ENCODE measurements around the gene PKIG. TPM values are rescaled to one million over a fixed set of nuclear protein-coding genes. Genes with fewer than 3 reads are reported as not detected.

PKIG gene
- total RNA-seq, 1 experiment from 2014 or later = 66.3 TPM

DNA sequence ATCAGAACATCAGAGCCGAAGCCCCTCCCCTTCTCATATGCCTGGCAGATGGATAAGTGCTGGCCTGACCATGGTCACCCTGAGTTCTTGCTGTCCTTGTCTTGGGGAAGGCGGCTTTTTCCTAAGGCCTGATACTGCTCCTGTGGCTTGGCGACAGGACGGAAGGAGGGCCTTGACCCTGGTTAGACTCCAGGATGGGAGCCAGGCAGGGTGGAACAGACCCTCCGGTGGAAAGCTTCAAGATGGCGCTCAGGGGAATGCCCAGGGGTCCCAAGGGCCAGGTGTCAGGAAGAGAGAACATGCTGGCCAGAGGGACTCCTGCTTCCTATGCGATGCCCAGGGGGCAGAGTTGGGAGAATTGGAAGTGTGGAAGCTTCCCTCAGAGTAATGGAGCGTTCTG is 39.6 kb downstream of the PKIG start:
- ATAC-seq (no peak), DNase-seq (ENCODE audit: low read depth, low spot score) (no peak)
- BruUV-seq (replicated peaks) = no TSS peak
- Histone ChIP-seq H3K4me1 (ENCODE audit: control insufficient read depth, insufficient read depth, low read length) (no peaks in the 10 kb centered on the region), H3K27me3 (ENCODE audit: control insufficient read depth, insufficient read depth, low read length) (no peaks in the 10 kb centered on the region), H3K27ac (ENCODE audit: low read length) (no peak overlapping the region), H3K36me3 (ENCODE audit: control insufficient read depth, insufficient read depth, low read length) (peaks cover 4% of the 10 kb centered on the region), H3K9me3 (ENCODE audit: control insufficient read depth, insufficient read depth, low read depth, low read length) (no peaks in the 10 kb centered on the region), H3K4me3 (ENCODE audit: low read depth in 2 of 2, low read length in 2 of 2) (no peak overlapping the region)
- CTCF ChIA-PET = no interaction called here
- intact Hi-C loops (cut with micrococcal nuclease; ENCODE audit: unreplicated experiment) = no loop called here
- in situ Hi-C loops (cut with HindIII; ENCODE audit: low pct_unique_long_range_greater_than_20kb, low sequenced_read_pairs) = no loop called here
- POLR2A ChIA-PET = no interaction called here
- TF ChIP-seq SIN3A (IDR thresholded peaks at IDR 0.05; ENCODE audit: borderline replicate concordance, insufficient read depth, low read depth, low read length) = no peak
- no peak for TF ChIP-seq POLR2AphosphoS5 (IDR thresholded peaks at IDR 0.05; ENCODE audit: low read depth, low read length)
- TF ChIP-seq, protein P1, sequence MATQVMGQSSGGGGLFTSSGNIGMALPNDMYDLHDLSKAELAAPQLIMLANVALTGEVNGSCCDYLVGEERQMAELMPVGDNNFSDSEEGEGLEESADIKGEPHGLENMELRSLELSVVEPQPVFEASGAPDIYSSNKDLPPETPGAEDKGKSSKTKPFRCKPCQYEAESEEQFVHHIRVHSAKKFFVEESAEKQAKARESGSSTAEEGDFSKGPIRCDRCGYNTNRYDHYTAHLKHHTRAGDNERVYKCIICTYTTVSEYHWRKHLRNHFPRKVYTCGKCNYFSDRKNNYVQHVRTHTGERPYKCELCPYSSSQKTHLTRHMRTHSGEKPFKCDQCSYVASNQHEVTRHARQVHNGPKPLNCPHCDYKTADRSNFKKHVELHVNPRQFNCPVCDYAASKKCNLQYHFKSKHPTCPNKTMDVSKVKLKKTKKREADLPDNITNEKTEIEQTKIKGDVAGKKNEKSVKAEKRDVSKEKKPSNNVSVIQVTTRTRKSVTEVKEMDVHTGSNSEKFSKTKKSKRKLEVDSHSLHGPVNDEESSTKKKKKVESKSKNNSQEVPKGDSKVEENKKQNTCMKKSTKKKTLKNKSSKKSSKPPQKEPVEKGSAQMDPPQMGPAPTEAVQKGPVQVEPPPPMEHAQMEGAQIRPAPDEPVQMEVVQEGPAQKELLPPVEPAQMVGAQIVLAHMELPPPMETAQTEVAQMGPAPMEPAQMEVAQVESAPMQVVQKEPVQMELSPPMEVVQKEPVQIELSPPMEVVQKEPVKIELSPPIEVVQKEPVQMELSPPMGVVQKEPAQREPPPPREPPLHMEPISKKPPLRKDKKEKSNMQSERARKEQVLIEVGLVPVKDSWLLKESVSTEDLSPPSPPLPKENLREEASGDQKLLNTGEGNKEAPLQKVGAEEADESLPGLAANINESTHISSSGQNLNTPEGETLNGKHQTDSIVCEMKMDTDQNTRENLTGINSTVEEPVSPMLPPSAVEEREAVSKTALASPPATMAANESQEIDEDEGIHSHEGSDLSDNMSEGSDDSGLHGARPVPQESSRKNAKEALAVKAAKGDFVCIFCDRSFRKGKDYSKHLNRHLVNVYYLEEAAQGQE (IDR thresholded peaks at IDR 0.05; ENCODE audit: insufficient read depth in 1 of 2, low read depth in 2 of 2, low read length in 1 of 2) = no peak
- TF ChIP-seq TCF7L2 (IDR thresholded peaks at IDR 0.05; ENCODE audit: low read depth, low read length) = no peak
- TF ChIP-seq, protein P2, sequence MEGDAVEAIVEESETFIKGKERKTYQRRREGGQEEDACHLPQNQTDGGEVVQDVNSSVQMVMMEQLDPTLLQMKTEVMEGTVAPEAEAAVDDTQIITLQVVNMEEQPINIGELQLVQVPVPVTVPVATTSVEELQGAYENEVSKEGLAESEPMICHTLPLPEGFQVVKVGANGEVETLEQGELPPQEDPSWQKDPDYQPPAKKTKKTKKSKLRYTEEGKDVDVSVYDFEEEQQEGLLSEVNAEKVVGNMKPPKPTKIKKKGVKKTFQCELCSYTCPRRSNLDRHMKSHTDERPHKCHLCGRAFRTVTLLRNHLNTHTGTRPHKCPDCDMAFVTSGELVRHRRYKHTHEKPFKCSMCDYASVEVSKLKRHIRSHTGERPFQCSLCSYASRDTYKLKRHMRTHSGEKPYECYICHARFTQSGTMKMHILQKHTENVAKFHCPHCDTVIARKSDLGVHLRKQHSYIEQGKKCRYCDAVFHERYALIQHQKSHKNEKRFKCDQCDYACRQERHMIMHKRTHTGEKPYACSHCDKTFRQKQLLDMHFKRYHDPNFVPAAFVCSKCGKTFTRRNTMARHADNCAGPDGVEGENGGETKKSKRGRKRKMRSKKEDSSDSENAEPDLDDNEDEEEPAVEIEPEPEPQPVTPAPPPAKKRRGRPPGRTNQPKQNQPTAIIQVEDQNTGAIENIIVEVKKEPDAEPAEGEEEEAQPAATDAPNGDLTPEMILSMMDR (IDR thresholded peaks at IDR 0.05) = no peak

DNA sequence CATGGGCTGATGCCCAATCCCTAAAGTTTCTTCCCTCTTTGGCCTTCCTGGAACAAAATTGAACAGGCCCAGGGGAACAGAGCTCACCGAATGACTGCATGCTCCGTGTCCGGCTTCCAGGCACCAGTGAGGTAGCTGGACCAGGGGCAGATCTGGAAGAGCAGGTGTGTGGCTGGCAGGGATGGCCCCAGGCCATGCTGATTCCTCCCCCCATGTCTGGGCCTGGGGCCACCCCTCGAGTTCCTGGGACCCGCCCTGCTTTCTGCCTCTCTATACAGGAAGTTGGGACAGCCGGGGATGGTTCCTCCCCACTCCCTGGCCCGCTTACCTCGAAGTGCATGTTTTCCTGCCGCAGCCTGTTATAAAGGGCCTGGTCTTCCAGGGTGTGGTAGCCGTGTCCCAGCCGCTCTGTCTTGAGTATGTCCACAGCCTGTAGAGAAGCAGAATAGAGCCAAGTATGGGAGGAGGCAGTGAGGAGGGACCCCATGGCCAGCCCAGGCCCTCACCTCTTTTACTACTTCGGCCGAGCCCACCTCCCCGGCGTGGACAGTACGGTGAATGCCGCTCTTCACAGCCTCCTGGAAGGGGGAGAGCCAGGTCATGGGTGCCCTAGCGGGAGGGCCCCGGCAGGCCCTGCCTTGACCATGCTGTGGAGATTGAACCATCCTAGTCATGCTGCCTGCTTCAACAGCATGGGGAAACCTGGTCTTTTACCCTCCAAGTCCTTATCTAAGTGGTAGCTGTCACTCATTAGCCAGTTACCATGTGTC is 40.3 kb downstream of the PKIG start:
- CTCF ChIA-PET = no interaction called here
- no peak for TF ChIP-seq POLR2AphosphoS5 (IDR thresholded peaks at IDR 0.05; ENCODE audit: low read depth, low read length)
- TF ChIP-seq, protein P1 (IDR thresholded peaks at IDR 0.05; ENCODE audit: insufficient read depth in 1 of 2, low read depth in 2 of 2, low read length in 1 of 2) = no peak
- TF ChIP-seq SIN3A (IDR thresholded peaks at IDR 0.05; ENCODE audit: borderline replicate concordance, insufficient read depth, low read depth, low read length) = no peak
- TF ChIP-seq TCF7L2 (IDR thresholded peaks at IDR 0.05; ENCODE audit: low read depth, low read length) = no peak
- TF ChIP-seq, protein P2 (IDR thresholded peaks at IDR 0.05) = no peak
- POLR2A ChIA-PET = no interaction called here
- in situ Hi-C loops (cut with HindIII; ENCODE audit: low pct_unique_long_range_greater_than_20kb, low sequenced_read_pairs) = no loop called here
- H3K27ac ChIP-seq (ENCODE audit: low read length) = no peak overlapping the region
- H3K9me3 ChIP-seq (ENCODE audit: control insufficient read depth, insufficient read depth, low read depth, low read length) = no peaks in the 10 kb centered on the region
- DNase-seq (ENCODE audit: low read depth, low spot score) = no peak
- no TSS peak for BruUV-seq (replicated peaks)
- peaks cover 4% of the 10 kb centered on the region for H3K36me3 ChIP-seq (ENCODE audit: control insufficient read depth, insufficient read depth, low read length)
- H3K4me3 ChIP-seq (ENCODE audit: low read depth in 2 of 2, low read length in 2 of 2) = no peak overlapping the region
- intact Hi-C loops (cut with micrococcal nuclease; ENCODE audit: unreplicated experiment) = no loop called here
- no peaks in the 10 kb centered on the region for H3K27me3 ChIP-seq (ENCODE audit: control insufficient read depth, insufficient read depth, low read length)
- no peaks in the 10 kb centered on the region for H3K4me1 ChIP-seq (ENCODE audit: control insufficient read depth, insufficient read depth, low read length)
- no peak for ATAC-seq

All from Panc1 (cell line).